ENCODE data around the gene AFAP1. TPM values are rescaled to one million over a fixed set of nuclear protein-coding genes. Genes with fewer than 3 reads are reported as not detected.

Gene AFAP1
- total RNA-seq, 1 experiment from 2014 or later = 3.9 TPM

DNA sequence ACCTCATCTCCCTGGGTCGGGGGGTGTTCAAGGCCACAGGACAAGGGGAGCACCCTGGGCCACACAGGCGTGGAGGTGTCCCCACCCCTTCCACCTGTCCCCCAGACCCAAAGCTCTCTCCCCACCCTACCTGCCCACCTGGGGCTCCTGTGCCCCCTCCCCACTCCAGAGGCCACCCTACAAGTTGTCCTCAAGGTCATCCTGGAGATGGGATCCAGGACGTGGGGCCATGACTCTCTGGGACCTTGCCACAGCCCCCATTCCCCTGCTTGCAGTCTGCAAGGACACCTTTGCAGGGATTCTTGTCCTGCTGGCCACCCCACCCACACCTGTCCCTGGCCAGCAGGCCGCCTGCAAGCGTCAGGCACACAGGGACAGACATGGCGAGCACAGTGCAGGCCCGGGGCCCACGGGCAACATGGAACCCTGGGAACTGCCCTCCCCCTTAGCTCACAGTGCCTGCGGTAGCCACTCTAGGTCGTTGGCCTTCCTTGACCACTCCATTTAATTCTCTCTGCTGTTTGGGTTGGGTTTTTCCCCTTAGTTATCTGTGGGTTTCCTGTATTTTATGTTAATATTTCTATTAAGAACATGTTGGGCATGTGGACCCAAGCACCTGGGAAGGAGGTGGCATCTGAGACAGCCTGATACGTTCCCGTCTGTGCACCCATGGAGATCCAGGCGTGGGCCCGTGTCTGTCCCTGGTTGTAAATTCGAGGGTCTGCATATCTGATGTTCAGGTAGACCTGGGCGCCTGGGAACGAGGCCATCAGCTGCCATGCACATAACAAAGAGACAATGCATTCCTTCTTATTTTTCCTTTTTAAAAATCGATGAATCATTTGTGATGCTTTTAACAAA lies 197.5 kb downstream of the AFAP1 start:
- in situ Hi-C loops (cut with HindIII; ENCODE audit: low sequenced_read_pairs) = no loop called here

DNA sequence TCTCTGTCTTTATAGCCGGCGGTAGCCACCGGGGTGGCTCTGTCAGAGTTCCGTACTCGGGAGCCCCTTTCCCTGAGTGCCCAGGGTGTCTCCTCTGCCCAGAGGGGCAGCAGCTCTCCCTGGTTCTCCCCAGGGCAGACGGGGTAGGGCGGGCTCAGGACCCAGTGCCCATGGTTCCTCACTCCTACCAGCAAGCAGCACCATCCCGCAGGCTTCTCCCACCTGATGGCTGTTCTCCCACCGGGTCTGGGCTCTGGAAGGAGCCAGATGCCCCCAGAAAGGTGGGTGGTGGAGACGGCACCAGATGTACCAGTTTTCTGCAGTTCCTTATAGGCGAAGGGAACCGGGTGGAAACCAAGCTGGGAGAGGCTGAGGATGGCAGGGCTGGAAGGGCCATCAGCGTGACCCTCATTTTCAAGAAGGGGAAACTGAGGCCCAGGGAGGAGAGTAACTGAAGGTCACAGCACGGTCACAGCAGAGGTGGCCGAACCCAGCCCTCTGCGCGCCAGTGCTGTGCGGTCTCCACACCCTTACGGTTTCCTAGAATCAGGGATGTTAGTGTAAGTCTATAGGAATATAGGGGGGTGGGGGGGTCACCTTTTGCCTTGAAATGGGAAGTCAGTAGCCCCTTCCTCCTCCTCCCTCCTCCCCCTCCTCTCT lies 198.7 kb downstream of the AFAP1 start:
- DNase-seq (ENCODE audit: low spot score) = no peak
- in situ Hi-C loops (cut with HindIII; ENCODE audit: low sequenced_read_pairs) = no loop called here

More for the DNA sequence above, 197.5 kb downstream of the AFAP1 start:
- no peak for DNase-seq (ENCODE audit: low spot score)

DNA sequence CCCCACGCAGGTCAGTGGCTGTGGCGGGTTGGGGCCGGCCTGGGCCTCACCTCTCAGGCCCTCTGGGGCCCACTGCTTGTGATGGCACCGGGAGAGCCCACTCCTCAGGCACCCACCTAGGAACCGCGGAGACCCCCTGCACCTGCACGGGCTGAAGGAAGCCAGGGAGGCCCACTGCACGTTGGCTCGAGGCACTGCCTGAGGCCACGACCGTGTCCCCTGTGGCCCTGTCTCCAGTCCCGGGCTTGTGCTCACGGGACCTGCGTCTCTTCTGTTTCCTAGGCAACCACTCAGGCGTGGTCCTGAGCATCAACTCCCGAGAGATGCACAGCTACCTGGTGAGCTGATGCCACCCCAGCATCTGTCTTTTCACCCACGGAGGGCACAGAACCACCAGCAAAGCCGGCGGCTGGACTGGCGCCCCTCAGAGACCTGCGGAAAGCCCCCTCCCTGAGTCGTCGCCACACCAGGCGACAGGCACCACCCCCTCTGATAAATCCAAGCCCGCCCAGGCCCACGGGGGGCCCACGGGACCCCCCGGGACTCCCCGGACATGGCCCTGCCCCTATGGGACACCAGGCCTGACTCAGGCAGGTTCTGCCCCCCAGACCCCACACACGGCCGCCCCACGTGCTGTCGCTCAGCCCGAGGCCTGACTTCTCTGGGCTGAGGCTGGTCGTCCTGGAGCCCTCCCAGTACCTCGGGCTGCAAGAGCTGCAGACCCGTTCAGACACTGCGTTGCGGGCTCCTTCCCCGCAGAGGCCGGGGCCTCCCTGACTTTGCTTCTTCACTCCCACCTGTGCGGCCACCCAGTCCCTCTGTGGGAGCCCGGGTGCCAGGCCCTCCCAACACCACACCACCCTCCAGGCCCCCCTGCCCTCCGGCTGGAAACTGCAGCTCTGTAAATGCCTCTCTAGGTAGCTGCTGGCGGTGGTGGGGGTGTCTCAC lies 199.5 kb downstream of the AFAP1 start:
- in situ Hi-C loops (cut with HindIII; ENCODE audit: low sequenced_read_pairs) = no loop called here
- DNase-seq (ENCODE audit: low spot score) = no peak

DNA sequence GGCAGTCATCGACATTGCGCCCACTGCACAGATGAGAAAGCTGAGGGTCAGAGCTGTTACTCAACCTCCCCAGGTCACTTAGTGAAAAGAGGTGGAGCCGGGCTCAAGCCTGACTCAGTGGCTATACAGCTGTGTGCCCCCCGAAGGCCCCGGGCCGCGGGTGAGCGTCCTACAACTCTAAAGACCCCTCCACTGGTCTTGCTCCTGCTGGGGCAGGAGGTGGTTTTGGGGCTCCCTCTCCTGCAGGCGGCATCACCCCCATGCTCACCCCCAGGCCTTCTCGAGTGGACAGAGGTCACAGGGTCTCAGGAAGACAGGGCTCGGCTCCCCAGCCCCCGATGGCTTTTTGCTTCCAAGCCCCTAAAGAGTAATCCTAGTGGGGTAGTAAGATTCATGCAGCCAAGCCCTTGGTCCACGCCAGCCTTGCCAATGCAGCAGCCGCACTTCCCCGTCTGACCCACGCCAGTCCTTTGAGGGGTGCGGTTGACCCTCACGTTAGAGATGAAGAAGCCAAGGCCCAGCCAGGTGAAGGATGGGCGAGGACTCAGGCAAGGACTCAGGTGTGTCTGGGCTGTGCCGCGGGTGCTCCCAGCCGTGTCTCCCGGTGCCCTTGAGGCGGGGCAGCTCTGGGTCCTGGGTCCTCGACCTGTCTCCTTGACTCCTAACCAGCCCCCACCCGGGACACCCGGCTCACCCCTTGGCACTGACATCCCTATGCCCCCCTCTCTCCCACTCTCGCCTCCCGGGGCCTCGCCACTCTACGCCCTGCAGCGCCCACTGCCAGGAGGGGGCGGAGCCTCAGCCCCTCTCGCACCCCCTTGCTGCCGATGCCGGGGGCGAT lies 200.4 kb downstream of the AFAP1 start:
- in situ Hi-C loops (cut with HindIII; ENCODE audit: low sequenced_read_pairs) = no loop called here
- DNase-seq (ENCODE audit: low spot score) = no peak

DNA sequence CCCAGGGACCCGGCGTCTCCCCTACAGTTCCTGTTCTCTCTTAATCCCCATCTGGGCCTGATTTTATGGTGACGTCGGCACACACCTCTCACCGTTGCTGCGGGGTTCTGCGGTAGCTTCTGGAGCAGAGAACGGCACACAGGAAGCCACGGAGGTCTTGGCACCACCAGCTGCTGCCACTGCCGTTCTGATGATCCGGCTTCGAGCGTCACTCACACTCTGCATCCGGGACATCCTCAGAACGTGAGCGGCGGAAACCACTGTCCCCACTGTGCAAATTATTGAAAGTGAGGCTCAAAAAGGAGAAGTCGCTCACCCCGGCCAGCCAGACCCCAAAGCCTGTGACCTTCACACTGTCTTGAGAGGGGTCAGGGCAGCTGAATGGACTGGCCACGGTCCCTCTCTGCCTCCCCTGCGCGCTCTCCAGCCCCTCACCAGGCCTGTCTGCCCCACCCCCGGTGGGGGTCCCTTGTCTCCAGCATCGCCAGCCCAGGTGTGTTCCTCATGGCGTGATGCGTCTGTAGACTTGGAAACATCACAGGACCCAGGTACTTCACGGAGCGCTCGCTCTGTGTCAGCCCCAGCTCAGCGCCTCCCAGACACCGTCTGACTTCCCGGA lies 201.1 kb downstream of the AFAP1 start:
- no peak for DNase-seq (ENCODE audit: low spot score)
- in situ Hi-C loops (cut with HindIII; ENCODE audit: low sequenced_read_pairs) = no loop called here

DNA sequence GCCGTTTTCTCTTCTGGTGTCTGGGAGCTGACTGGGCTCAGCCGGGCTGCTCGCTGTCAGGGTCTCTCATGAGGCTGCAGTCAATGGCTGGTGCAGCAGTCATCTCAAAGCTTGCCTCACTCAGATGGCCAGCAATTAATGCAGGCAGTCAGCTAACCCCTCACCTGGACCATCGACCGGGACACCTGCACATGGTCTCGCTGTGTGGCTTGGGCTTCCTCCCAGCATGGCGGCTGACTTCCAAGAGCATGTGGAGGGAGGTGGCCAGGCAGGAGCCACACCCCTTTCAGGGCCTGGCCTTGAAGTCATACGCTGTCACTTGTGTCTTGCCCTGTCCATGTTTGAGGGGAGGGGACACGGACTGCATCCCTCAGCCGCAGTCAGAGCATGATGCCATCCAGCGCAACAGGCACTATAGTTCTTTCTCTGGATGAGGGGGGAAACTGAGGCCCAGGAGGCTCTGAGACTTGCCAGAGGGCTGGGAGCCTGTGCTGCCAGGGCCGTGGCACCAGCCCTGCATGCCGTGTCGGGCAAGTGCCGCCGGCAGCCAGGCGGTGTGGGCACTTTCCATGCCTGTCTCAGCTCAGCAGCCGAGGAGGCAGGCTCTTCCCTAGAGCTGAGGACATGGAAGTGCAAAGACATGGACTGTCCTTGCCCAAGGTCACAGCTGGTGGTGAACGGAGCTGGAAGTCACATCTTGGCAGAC lies 201.8 kb downstream of the AFAP1 start:
- in situ Hi-C loops (cut with HindIII; ENCODE audit: low sequenced_read_pairs) = no loop called here
- no peak for DNase-seq (ENCODE audit: low spot score)

DNA sequence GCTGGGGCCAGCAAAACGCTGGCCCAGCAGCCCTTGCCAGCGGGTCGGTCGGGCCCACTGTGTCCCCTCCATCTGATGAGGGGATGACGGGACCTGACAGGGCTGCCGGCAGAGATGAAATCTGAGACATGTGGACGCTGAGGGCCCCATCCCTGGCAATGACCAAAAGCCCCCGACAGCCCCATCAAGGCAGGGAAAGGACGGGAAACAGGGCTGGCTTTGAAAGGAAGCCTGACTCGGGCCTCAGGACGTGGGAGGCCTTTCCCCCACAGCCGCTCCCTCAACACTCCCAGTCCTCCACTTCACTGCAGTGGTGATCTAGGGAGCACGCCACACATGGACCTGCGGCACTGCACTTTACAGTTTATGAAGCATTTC lies 202.4 kb downstream of the AFAP1 start:
- no peak for DNase-seq (ENCODE audit: low spot score)
- in situ Hi-C loops (cut with HindIII; ENCODE audit: low sequenced_read_pairs) = no loop called here

DNA sequence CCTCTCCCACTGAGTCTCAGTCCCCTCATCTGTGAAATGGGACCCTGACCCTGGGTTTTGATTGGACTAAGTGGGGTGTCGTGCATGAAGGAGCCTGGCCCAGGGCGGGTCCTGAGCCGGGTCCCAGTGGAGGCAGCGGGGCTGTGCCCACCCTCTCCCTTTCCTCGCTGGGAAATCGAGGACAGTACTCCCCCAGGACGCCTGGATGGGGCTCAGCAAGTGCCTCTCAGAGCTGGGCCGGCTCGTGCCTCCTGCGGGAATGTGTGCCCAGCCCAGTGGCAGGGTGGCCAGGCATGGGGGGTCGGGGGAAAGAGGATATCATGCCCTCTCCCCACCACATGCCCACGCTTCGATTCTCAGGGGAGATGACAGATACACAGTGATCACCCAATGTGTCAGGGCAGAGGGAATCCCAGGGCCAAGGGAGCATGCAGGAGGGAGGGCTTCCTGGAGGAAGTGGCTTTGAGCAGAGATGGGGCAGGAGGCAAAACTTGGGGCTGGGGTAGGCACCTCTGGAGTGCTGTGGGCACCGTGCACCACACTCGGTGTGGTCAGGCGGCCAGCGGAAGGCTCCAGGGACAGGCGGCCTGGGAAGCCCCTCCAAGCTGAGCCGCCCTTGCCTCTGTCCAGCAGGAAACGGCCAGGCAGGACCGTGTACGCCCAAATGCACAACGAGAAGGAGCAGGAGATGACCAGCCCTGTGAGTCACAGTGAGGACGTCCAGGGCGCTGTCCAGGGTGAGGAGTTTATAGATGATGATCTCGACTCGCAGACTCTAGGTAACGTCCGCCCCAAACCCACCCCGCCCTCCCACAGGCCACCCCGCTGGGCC lies 203.0 kb downstream of the AFAP1 start:
- no peak for DNase-seq (ENCODE audit: low spot score)
- in situ Hi-C loops (cut with HindIII; ENCODE audit: low sequenced_read_pairs) = no loop called here

DNA sequence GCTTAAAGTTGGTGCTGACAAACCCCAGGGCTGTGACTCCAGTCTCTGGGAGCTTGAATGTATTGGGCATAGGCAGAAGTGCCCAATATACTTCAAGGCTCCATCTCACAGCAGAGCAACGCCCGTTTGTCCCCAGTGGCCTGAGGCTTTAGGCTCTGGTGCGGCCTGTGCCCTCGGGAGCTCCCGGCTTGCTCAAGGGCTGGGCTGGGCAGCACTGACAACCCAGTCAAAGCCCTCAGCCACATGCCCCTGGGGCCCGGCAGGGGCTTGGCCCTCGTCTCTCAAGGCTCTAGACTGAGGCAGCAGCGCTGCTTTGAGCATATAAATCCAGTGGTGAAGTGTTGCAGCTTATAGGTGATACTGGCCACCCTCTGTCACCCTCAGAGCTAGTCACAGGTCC lies 203.7 kb downstream of the AFAP1 start:
- no peak for DNase-seq (ENCODE audit: low spot score)
- in situ Hi-C loops (cut with HindIII; ENCODE audit: low sequenced_read_pairs) = no loop called here

DNA sequence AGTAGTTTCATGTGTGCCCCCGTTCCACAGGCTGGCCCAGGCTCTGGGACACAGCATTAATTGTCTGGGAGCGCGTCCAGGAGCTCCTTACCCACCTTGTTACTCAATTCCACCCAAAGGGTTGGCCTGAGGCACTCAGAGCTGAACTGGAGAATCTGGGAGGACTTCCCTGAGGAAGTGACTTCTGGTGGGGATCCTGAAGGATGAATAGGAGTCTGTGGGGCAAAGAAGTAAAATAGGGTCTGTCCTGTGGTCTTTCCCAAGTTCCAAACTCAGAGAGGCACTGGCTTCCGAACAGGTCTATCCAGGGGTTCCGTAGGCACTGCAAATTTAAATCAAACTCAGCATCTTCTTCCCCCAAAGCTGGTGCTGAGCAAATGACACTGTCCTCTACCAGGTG lies 204.3 kb downstream of the AFAP1 start:
- in situ Hi-C loops (cut with HindIII; ENCODE audit: low sequenced_read_pairs) = no loop called here

DNA sequence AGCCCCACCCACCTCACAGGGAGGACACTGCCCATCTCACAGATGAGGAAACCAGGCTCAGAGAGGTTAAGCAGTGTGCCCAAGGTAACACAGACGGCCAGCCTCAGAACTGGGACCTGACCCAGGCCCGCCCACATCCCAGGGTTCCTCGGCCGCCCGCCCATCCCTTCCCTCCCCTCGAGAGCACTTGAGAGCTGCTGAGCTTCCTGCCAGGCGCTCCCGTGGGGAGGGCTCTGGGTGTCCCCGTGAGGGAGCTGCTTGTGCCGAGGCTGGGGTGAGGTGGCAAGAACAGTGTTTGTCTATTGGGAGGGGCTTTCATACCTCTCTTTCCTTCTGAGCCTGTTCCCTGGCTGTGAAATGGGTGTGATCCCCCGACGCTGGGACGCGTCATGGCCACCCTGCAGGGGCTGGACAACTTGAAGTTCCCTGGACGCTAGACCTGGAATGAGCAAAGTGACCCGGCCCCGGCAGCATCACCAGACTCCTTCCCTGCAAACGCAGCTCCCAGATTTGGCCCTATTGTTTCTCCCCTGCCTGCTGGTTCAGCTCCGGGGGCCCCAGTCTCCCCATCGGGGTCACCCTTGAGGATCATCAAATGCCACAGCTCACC lies 204.9 kb downstream of the AFAP1 start:
- in situ Hi-C loops (cut with HindIII; ENCODE audit: low sequenced_read_pairs) = no loop called here
- DNase-seq (ENCODE audit: low spot score) = no peak

More for the DNA sequence above, 204.3 kb downstream of the AFAP1 start:
- no peak for DNase-seq (ENCODE audit: low spot score)

DNA sequence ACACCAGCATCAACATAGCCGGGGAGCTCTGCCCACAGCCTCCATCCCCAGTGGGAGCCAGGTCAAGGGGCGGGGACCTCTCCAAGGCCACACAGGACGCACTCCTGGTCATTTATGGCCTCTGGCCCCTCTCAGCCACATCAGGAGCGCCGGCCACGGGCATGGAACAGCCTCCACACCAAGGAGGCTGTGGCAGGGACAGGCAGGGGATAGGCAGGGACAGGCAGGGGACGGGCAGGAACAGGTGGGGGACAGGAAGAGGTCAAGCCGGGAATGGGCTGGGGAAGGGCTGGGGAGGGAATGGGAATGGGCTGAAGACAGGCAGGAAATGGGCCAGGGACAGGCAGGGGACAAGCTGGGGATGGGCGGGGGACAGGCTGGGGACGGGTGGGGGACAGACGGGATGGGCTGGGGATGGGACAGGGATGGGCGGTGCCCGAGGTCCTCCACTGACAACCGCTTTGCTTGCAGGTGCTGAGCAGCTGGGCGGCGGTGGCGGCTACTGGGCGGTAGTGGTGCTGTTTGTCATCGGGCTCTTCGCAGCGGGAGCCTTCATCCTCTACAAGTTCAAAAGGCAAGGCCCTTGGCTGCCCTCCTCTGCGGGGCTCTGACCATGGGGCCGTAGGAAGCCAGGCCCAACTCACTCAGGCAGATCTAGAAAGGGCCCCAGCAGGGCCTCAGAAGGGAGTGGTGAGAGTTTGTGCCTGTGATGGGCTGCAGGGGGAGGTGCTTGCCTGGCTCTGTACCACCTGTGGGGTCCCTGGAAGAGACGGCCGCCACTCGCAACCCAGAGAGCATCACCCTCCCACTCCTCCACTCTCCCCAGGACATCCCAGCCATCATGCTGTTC lies 205.6 kb downstream of the AFAP1 start:
- DNase-seq (ENCODE audit: low spot score) = no peak

DNA sequence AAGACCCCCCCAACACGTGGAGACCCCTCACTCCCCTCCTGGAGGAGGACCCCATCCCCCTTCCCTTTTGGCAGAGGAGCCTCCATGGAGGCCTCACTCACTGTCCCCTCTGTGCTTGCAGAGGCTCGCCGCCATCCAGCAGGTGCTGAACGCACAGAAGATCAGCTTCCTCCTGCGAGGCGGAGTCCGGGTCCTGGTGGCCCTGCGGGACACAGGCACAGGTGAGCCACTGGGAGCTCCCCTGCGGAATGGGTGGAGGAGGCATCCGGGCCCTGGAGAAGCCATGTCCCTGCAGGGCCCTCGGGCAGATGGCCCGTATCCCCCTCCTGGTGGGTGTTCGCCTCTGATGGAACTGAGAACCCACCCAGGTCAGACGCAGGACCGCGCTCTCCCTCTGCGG lies 206.5 kb downstream of the AFAP1 start:
- in situ Hi-C loops (cut with HindIII; ENCODE audit: low sequenced_read_pairs) = no loop called here
- no peak for DNase-seq (ENCODE audit: low spot score)

More for the DNA sequence above, 205.6 kb downstream of the AFAP1 start:
- in situ Hi-C loops (cut with HindIII; ENCODE audit: low sequenced_read_pairs) = no loop called here

DNA sequence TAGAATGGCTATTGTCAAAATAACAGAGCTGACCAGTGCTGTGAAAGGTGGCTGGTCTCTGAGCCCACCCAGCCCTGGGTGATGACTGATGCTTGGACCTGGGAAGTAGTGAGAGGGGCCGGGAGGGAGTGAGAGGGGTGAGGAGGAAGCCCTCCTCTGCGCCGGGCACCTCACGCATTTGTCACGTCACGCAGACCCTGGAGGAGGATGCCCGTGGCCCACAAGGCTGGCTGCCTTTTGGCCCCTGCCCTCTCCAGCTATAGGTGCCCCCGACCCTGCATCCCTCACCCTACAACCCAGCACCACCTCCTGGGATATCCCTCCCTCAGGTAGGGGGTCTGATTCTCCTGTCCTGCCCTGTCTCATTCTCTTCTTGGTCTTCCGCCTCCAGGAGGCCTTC lies 207.4 kb downstream of the AFAP1 start:
- in situ Hi-C loops (cut with HindIII; ENCODE audit: low sequenced_read_pairs) = no loop called here
- no peak for DNase-seq (ENCODE audit: low spot score)

DNA sequence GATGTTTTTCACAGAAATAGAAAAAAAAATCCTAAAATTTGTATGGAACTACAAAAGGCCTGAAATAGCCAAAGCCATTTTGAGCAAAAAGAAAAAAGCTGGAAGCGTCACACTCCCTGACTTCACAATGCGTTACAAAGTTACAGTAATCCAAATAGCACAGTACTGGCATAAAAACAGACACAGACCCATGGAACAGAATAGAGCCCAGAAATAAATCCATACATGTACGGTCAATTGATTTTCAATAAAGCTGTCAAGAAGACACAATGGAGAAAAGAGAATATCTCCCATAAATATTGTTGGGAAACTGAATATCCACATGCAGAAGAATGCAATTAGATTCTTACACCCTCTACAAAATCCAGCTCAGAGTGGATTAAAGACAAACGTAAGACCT lies 208.2 kb downstream of the AFAP1 start:
- no peak for DNase-seq (ENCODE audit: low spot score)
- in situ Hi-C loops (cut with HindIII; ENCODE audit: low sequenced_read_pairs) = no loop called here

DNA sequence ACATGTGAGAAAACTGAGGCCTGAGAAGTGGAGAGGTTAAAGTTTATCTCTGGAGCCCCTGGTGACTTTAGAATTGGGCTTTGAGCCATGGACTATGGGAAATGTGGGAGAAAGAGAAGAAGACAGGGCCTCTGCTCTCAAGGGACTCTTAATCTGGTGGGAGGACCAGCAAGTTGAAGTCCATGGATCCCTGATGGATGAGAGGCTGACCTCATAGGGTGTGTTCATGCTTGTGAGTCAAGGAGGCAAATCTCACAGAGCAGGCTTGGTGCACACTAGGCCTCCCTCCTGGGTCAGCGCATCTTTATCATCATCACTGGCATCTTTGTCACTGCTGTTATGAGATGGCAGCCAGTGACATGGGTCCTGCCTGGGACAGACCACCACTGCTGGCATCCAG lies 211.9 kb downstream of the AFAP1 start:
- in situ Hi-C loops (cut with HindIII; ENCODE audit: low sequenced_read_pairs) = no loop called here
- no peak for DNase-seq (ENCODE audit: low spot score)

Data from G401 (cell line).